Activated naive CD4-positive, alpha-beta T cell (primary cell): ENCODE measurements around the gene ANKRD22.

Source experiments
- DNase-seq, 4 experiments: peaks; one replicate each; lab custom pipeline; 2025; lab: John Stamatoyannopoulos, UW

The ANKRD22 gene

DNA sequence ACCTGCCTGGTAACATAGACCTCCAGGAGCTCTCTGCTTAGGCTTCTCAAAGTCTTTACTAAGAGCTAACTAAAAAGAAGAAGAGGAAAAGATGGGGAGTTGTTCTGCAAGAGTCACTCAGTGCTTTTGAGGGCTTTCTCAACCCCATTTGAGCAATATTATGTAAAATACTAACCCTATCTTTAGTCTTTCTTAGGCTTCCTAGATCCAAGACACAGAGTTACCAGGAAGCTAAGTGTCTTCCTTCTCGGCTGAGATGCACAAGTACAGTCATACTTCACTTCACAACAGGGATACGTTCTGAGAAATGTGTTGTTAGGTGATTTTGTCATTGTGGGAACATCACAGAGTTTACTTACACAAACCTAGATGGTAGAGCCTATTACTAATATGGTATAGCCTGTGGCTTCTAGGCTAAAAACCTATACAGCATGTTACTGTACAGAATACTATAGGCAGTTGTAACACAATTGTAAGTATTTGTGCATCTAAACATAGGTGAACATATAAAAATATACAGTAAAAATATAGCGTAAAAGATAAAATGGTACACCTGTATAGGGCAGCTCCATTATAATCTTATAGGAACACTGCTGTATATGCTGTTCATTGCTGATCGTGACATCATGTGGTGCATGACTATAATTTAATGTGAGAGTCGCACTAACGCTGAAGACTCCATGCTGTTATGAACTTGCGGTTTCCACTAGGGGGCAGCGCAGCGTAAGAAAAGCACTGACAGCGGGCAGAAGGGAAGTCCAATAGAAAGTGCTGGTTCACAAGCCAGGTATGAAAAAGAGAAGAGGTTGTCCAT lies 16.3 kb downstream of the ANKRD22 start:
- DNase-seq, result peak; percentile 53 to 78 (median 70)

DNA sequence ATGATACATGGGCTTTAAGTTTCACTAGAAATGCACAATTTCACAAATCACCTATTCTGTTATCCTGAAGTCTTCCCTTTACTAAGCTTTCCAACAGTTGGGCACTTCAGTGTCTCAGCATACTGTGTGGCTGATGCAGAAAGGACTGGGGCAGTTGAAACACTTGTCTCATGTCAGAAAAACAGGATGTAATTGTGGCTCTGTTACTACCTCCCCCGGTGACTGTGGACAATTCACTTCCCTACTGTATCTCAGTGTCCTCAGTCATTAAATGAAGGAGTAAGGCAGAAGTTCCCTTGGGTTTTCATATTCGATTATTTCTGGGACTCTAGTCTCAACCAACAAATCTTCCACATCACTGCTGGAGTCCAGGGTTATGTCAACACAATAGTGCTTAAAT lies 17.9 kb downstream of the ANKRD22 start:
- no peak for DNase-seq

DNA sequence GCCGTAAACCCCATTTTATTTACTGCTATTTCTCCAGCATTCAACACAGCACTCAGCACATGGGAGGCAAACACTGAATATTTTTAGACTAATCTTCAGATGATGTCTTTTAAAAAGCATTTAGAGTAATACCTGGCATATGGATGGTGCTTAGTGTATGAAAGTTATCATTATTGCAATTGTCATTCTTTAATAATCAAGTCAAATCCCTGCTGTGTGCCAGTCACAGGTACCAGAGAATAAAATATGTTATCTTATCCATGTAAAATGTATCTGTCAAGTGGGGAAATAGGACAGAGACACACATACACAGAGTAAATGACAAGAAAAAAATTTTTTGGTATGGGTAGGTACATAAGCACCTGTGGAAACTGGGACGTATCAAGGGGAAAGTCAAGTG lies 18.5 kb downstream of the ANKRD22 start:
- no peak for DNase-seq

DNA sequence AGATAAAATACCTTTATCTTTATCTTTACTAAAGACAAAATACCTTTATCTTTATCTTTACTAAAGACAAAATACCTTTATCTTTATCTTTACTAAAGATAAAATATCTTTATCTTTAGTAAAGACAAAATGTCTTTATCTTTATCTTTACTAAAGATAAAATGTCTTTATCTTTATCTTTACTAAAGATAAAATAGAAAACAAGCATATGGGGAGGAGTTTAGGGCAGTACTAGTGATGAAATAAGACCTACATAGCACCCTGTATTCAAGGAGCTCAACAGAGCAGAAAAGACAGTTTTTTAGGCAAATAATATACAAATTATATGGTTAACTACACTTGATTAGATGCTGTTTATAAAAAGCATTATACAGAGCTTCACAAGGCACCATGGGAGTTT lies 19.3 kb downstream of the ANKRD22 start:
- DNase-seq, result no peak

DNA sequence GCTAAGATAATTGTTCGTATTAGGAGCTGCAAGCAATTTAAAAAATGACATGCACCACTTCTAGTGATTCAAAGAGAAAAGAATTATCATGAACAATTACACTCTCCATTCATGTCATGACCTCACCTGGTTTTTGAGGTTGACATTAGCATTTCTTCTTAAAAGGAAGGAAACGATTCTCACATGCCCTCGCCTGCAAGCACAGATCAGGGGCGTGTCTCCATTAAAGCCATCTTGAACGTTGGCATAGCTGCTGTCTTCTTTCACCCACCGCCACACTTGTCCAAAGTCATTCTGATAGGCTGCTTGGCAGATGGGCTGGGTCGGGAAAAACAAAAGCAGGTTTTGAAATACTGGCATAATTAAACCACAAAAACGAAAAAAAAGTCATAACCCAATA lies 19.9 kb downstream of the ANKRD22 start:
- peak in 1 of 4 experiments; percentile 10 for DNase-seq

DNA sequence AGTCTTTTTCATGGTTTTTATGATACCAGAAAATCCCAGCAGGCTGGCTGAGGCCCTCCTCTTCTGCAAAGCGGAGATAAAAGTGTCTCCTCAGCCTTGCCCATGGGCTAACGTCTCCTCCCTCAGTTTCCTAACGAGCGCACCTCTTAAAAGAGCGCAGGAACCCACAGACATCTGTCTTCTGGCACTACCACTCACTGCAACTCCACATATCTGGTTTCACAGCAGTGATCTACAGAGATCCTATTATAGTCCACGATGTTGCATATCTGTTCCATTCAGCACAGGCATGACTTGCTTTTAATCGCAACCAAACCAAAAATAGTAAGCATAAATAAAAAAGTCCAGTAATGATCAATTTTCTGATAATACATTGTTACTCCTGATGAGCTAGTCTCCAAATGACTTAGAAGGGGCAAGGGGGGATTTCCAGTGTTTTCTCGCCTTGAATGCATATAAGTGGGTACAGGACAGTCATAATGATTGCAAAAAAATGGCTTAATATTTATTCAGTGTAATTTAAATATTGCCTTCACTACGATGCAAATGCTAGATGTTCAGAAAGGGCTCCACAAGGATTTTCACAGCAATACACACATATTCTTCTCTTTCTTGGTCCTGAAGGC lies 20.9 kb downstream of the ANKRD22 start:
- no peak for DNase-seq

DNA sequence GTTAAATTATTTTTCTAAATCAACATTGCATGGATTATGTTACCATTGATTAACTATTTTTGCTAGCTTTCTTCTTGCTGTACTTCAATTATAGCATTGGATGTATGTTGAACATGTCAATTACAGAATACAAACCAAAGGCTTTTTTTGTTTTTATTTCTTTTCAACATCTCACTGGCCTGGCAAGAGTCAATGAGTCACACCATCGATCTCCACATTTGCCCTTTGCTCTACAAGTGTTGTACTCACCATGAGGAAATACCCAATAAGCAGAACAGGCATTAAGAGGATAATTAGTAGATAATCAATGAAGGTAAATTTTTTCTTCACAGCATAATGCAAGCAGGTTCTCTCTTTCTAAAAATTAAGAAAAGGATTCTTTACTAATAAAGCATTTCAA lies 23.3 kb downstream of the ANKRD22 start:
- no peak for DNase-seq

DNA sequence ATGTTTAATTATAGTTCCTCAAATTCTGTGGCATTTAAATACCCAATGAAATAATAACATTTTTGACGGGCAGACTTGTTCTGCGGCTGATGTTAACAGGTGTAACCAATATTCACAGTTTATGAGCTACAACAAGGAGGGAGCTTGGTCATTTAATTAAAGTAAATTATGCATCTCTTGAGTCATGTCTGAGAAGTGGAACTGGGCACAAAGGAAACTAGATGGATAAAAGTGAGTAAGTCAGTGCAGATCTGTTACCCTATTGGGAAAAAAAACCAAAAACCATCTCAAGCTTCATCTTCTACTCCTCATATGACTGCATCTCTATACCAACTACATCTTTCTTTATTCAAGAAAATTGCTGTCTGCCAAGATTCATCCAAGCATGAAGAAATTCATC lies 24.0 kb downstream of the ANKRD22 start:
- no peak for DNase-seq

DNA sequence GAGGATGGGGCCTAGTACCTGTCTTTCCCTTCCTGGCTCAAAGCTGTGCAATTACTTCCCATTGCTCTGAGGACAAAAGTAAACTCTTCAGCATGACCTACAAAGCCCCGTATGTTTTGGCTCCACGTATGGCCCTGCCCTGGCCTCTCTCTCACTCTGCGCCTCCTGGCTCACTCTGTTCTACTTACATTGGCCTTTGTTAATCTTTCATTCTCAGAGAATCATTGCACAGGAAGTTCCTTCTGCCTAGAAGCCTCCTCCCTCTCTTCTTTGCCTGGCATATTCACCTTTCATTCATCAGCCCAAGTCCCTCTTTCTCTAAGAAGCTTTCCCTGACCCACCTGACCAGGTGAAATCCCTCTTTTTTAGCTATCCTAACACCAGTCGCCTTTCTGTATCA lies 25.3 kb downstream of the ANKRD22 start:
- no peak for DNase-seq

DNA sequence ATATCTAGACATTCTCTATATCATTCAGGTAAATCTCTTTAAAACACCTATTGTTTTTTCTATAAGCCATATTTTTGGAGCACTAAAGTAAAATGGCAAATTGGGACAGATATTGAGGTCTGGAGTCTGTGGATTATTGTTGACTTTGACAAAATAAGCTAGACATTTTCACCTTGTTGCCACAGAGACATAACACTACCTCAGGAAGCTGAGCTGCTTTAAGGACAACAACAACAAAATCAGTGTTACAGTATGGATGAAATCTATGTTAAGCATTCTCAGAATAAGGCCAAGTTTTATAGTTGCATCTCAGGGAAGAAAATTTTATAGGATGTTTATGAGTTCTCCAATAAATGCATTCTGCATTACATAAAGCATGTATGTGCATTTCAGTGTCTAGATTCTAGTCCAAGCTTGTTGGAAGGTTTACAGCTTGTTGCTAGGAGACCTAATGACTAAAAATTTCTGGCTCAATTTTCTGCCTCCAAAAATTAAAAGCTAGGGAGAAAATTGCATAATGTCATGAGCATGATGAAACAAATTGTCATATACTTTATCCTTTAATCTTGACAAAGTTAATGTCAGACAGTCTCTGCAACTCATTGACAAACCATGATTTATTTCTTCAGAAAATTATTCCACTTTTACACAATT lies 30.8 kb downstream of the ANKRD22 start:
- no peak for DNase-seq

DNA sequence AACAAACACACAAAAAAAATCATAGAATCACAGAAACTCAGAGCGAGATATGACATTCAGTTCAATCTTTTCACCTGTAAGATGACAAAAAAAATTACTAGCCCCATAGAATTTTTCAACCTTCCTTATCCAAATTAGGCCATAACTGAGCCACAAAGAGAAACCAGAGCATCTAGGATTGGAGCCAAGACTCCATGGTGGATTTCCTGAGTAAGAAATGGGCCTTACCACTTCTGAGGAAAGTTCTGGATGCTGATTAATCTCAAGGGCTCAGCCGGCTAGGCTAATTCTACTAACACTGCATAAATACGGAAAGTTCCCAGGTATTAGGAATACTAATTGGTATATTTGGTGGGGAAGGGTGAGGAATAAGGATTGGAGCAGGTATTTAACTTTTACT lies 32.4 kb downstream of the ANKRD22 start:
- DNase-seq, result no peak

DNA sequence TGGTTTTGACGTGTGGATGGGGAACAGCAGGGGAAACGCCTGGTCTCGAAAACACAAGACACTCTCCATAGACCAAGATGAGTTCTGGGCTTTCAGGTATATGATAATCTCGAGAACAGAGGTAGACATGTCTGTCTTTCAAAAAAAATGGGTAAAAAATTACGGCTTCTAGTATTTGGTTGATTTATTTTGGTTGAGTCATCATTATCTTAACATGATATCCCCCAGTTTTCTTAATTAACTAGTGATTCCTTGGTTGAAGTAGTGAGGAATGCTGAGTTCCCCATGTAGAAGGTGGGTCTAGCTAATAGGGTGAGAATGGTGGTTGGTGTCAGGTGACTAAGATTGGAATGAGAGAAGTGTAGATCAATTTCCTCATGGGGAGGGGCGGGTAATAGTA lies 38.4 kb downstream of the ANKRD22 start:
- no peak for DNase-seq

DNA sequence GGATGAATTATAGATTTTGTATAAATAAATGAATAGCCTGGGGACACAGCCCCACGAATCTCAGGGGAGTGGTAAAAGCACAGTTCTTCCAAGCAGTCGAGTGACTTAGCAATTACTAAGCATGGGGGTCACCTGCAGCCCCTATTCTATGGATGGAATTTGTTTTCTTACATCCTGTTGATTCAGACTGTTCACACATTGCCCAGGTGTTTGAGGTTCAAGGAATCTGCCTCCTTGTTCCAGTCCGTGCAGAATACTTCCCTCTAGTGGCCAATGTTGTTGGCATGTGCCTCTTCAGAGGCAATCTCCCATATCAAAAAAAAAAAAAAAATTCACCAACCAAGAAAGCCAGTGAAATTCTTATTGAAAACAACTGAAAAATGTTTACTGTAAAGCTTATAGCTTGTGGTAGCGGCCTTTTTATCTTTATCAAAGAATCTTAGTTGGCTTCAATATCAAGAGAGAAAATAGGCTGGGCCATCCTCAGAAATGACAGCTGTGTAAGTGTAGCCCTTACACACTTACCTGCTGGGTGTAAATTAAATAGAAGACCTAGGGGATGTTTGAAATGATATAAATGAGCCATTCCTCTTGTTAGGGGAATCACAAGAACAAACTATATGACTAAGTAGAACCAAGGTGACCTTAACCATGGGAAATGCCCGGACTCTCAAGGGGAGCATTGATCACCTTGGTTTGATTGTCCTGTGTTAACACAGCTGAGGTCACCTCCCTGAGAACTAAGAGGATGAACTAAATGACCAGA lies 41.3 kb downstream of the ANKRD22 start:
- no peak for DNase-seq

DNA sequence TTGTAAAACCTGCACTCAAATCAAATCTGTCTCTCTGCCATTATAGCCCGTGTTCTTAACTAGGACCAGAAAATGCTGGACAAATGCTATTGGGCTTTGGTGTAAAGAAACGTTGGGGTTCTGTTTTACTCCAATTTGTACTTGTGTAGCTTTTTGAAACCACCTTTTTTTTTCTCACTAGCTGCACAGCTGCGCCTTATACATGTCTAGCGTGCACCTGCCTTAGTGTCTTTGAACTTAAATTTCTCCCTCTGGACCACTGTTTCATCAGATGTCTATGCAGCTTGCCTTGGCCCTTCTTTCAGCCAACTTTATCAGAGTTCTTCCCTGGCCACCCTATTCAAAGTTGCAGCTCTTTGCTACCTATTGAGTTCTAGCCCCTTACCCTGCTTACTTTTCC lies 42.0 kb downstream of the ANKRD22 start:
- DNase-seq, result no peak

DNA sequence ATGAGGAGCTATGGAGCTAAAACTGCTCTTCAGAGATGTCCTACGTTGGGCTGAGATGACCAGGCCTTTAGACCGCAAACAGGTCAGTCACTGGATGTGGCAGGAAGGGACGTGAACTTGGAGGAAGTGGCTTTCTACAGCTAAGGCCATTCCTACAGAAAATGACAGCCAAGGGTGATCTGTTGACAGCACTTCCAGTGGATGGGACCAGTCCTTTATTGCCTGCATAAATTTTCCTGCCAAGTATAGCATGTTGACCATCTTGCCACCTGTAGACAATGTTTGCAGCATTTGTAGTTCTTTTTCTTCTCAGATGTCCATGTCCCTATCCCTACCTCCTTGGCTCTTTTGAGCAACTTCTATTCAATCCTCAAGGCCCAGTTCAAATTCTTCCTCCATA lies 45.7 kb downstream of the ANKRD22 start:
- DNase-seq, result no peak

DNA sequence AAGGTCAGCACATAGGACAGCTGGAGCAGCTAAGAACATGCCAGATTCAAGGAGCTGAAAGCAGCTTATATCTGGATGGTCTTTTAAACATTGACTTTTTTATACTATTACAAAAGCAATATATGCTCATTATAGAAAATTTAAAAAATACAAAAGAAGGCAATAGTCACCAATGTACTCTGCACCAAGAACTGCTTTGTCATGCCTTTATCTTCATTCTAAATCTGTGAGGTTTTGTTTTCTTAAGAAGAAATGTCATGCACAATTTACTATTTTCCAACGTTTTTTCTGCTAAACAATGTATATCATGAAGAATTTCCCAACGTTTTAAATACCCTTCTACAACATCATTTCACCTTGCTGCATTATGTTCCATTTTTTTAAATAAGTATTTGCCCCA lies 46.3 kb downstream of the ANKRD22 start:
- no peak for DNase-seq

DNA sequence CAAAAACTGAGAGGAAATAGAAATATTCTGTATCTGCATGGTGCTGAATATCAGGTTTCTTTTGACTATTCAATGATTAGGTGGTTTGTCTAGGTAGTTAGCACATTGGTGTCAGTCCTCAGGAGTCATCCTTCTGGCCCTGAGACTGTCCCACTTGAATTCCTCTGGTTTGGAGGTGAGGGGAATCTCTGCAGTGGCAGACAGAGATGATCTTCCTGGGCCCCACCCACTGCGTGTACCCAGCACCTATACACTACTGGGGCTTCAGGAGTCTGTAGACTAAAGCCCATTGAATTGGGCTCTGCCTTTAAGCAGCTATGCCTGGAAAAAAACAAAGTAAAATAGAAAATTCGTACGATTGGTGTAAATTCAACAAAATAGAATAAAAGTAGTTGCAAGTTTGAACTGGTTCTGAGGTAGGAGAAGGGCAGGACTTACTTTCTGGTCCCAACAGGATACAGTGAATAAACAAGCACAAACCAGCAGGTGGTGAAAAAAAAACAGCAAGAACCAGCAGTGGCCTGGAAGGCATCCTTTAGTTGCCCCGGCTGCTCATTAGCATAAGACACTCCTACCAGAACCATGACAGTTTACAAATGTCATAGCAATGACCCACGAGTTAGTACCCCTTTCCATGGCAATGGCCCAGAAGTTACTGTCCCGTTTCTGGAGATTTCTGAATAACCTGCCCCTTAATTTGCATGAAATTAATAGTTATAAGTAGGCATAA lies 47.4 kb downstream of the ANKRD22 start:
- no peak for DNase-seq

DNA sequence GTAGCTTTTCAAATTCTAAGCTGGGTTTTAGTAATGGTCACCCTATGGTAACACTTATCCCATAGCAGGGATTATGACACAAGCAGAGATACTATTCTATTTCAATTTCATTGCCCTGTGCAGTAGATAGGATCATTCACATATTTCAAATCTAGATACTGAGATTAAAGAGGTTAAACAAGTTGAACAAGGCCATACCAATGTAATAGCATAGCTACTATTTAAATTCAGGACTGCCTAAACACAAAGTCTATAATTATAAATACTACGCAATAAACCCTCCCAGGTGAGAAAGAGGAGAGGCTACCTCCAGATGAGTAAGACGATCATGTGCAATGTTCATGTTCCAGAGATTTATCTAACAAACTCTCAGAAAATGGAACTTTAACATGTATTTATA lies 48.0 kb downstream of the ANKRD22 start:
- DNase-seq, result no peak

DNA sequence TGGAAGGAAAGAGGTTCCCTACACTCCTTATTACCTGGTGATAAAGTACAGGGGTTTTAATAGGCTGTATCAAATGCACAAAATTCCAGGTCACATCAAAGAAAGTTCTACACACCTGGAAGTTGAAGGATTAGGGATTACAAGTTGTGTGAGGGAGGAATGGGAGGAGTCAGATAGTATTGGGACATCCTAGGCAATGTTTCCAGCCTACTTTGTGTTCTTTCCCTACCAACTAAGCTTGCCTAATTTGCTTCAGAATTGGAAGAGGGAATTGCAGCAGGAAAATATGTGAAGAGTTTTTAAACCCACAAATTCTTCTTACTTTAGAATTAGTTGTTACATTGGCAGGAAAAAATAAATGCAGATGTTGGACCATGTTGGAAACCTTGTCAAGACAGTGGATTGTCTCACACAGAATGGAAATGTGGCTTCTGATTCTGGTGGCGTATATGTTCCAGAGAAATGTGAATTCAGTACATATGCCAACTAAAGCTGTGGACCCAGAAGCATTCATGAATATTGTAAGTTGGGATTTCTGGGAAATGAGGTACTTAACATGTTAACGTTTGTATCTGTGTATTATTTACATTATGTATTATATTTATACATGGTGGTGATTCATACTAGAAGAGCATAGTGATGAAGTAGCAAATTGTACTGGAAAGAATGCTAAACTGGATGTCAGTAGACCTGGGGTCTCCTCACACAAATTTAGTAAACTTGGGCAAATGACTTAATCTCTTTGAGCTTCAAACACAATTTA lies 48.9 kb downstream of the ANKRD22 start, which contains the start of gene LIPM:
Gene LIPM, plus strand, starts transcription at position 208 of the 763 bp plus-strand sequence. Its CDS starts 167 bp downstream, at position 375.
- DNase-seq, result no peak

DNA sequence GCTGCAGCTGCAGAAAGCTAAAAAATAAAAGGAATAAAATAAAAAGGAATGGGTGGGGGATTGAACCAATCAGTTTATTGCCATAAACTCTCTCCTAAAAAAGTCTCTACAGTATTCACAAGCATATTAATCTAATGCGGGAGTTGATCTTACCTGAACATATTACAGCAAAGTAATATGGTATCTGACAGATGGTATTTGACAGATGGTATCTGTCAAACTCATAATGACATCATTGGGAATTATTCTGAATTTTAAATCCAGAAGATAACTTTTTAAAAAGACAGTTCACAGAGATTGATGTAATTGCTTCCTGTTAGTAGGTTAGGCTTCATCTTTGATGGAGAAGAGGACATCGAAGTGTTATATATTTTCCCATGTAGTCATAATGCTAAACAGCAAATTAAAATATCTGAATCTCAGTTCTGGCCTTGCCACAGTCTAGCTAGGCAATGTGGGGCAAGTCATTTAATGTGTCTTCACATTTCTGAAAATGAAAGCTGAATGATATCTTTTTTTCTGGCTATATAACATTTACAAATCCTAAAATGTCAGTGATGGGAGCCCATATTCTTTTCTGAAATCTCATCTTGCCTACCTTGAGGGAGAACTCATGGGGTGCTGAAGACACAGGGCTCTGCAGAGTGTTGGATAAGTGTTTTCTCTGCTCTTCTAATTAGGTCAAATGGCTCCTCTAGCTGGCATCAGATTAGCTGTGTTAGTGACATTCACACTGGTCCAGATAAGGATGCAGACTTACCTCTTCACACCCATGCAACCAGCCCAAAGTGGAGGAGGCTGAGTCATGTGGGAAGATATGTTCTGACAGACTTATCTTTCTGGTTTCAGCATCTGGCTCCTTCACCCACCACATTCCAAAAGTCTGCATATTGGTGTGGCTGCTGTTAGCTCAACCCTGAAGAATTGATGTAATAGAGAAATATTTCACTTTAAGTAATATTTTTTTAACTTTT lies 51.2 kb downstream of the ANKRD22 start:
- DNase-seq, result no peak
